Endothelial cell (in vitro differentiated cells): Measurements from ENCODE around the gene MTR. TPM values are rescaled to one million over a fixed set of nuclear protein-coding genes. Genes with fewer than 3 reads are reported as not detected.
"Not testable (repeated sequence)": the region's sequence is repeated elsewhere in the genome, so short reads cannot be mapped to it uniquely, and the experiment has no call there.

Experiments used
- DNase-seq: peaks from one replicate; pipeline ENCODE4 v3.0.0; 2021; ENCODE audit warnings: low spot score
- H3K27ac Mint-ChIP-seq: one replicate; pipeline ENCODE4 v1.8.0; 2021; ENCODE audit warnings: mixed read lengths, inconsistent platforms; ENCODE audit not compliant: unreplicated experiment
- H3K27me3 Mint-ChIP-seq: one replicate; pipeline ENCODE4 v1.8.0; 2021; ENCODE audit warnings: mild to moderate bottlenecking, moderate library complexity, mixed read lengths, inconsistent platforms; ENCODE audit not compliant: unreplicated experiment
- H3K36me3 Mint-ChIP-seq: one replicate; pipeline ENCODE4 v1.8.0; 2021; ENCODE audit warnings: mild to moderate bottlenecking, low read depth, mixed read lengths, inconsistent platforms; ENCODE audit not compliant: unreplicated experiment
- H3K4me1 Mint-ChIP-seq: one replicate; pipeline ENCODE4 v1.8.0; 2021; ENCODE audit warnings: mild to moderate bottlenecking, mixed read lengths, inconsistent platforms; ENCODE audit not compliant: unreplicated experiment
- H3K4me3 Mint-ChIP-seq: one replicate; pipeline ENCODE4 v1.8.0; 2021; ENCODE audit warnings: mild to moderate bottlenecking, mixed read lengths, inconsistent platforms; ENCODE audit not compliant: unreplicated experiment
- H3K9me3 Mint-ChIP-seq: one replicate; pipeline ENCODE4 v1.8.0; 2021; ENCODE audit warnings: mixed read lengths, inconsistent platforms; ENCODE audit not compliant: unreplicated experiment
- CTCF ChIP-seq: fragments of 200-600 bp; sonication (generic); IDR thresholded peaks from one replicate; pipeline ENCODE4 v1.5.0; 2021; ENCODE audit warnings: antibody characterized with exemption; ENCODE audit not compliant: unreplicated experiment
- total RNA-seq: library from RNA; stranded (reverse); fragmentation: NEBNext Ultra II Directional; extraction: Animal tissue kit (Norgen Biotek cat#: 25700); gene quantifications from one replicate; pipeline ENCODE4 v1.2.1, GENCODE V29; 2021; ENCODE audit not compliant: unreplicated experiment

MTR gene
- total RNA-seq, 1 donor from 2014 or later = 44.5 TPM

- no peak overlapping the region for H3K4me3 Mint-ChIP-seq
- H3K4me1 Mint-ChIP-seq = no peaks in the 10 kb centered on the region
- no peak for TF ChIP-seq CTCF
- DNase-seq = no peak
- no peaks in the 10 kb centered on the region for H3K9me3 Mint-ChIP-seq
- no peaks in the 10 kb centered on the region for H3K36me3 Mint-ChIP-seq
- no peak overlapping the region for H3K27ac Mint-ChIP-seq
- H3K27me3 Mint-ChIP-seq = no peaks in the 10 kb centered on the region
Measured at GRCh38 chr1:236907205-236907604, 112.1 kb downstream of the MTR start.

GRCh38 chr1:236908669-236909068 is 113.6 kb downstream of the MTR start:
- Mint-ChIP-seq H3K4me3 (no peak overlapping the region), H3K27ac (no peak overlapping the region), H3K4me1 (no peaks in the 10 kb centered on the region), H3K27me3 (no peaks in the 10 kb centered on the region), H3K9me3 (no peaks in the 10 kb centered on the region), H3K36me3 (no peaks in the 10 kb centered on the region)
- no peak for TF ChIP-seq CTCF
- no peak for DNase-seq

GRCh38 chr1:236911047-236911446 is 116.0 kb downstream of the MTR start:
- not testable (repeated sequence) for H3K27ac Mint-ChIP-seq, H3K4me3 Mint-ChIP-seq, H3K4me1 Mint-ChIP-seq, H3K27me3 Mint-ChIP-seq, H3K9me3 Mint-ChIP-seq, H3K36me3 Mint-ChIP-seq, DNase-seq

GRCh38 chr1:236913371-236914037 is 118.4 kb downstream of the MTR start:
- TF ChIP-seq CTCF = no peak
- no peak for DNase-seq
- no peaks in the 10 kb centered on the region for H3K4me1 Mint-ChIP-seq
- H3K36me3 Mint-ChIP-seq = no peaks in the 10 kb centered on the region
- H3K4me3 Mint-ChIP-seq = no peak overlapping the region
- H3K9me3 Mint-ChIP-seq = no peaks in the 10 kb centered on the region
- no peak overlapping the region for H3K27ac Mint-ChIP-seq
- no peaks in the 10 kb centered on the region for H3K27me3 Mint-ChIP-seq

GRCh38 chr1:236914375-236914774 is 119.3 kb downstream of the MTR start:
- Mint-ChIP-seq H3K4me3 (no peak overlapping the region), H3K27ac (no peak overlapping the region), H3K9me3 (no peaks in the 10 kb centered on the region), H3K27me3 (no peaks in the 10 kb centered on the region), H3K36me3 (peaks cover 1% of the 10 kb centered on the region), H3K4me1 (no peaks in the 10 kb centered on the region)
- no peak for TF ChIP-seq CTCF
- no peak for DNase-seq
